CD4-positive, alpha-beta T cell treated with Interleukin-1 beta for 1 hour (primary cell): ENCODE results near the gene KLK4.
"Not testable (repeated sequence)": the region's sequence is repeated elsewhere in the genome, so short reads cannot be mapped to it uniquely, and the experiment has no call there.

Experiments
- DNase-seq, 2 donors: peaks; one replicate each; pipeline ENCODE4 v3.0.0-alpha.2; 2020 to 2022

KLK4 gene

GRCh38 chr19:50912727-50913716 is 1.8 kb upstream of the KLK4 start:
- no peak for DNase-seq

- no peak for DNase-seq
Observed at GRCh38 chr19:50912102-50912599, 956 bp upstream of the KLK4 start.

GRCh38 chr19:50910722-50911121 is 473 bp downstream of the KLK4 start:
- DNase-seq, result no peak

GRCh38 chr19:50909240-50910070 is 1.7 kb downstream of the KLK4 start:
- DNase-seq, result peak in 1 of 2 donors; percentile 18

- no peak for DNase-seq
Observed at GRCh38 chr19:50908336-50908735, 2.9 kb downstream of the KLK4 start.

GRCh38 chr19:50906217-50906616 is 5.0 kb downstream of the KLK4 start:
- no peak for DNase-seq

- no peak for DNase-seq
Observed at GRCh38 chr19:50902640-50903039, 8.6 kb downstream of the KLK4 start.

- DNase-seq, result no peak
Observed at GRCh38 chr19:50899569-50899968, 11.6 kb downstream of the KLK4 start.

- DNase-seq, result no peak
Observed at GRCh38 chr19:50898018-50898417, 13.2 kb downstream of the KLK4 start.

GRCh38 chr19:50897612-50898011 is 13.6 kb downstream of the KLK4 start:
- no peak for DNase-seq

GRCh38 chr19:50897191-50897607 is 14.0 kb downstream of the KLK4 start:
- DNase-seq, result no peak

- peak in 1 of 2 donors; percentile 52 for DNase-seq
Observed at GRCh38 chr19:50896591-50897190, 14.5 kb downstream of the KLK4 start.

GRCh38 chr19:50896089-50896590 is 15.1 kb downstream of the KLK4 start:
- not testable (repeated sequence) for DNase-seq

GRCh38 chr19:50894478-50895356 is 16.5 kb downstream of the KLK4 start:
- no peak for DNase-seq

GRCh38 chr19:50893047-50893736 is 18.0 kb downstream of the KLK4 start:
- no peak for DNase-seq

GRCh38 chr19:50891253-50891625 is 20.0 kb downstream of the KLK4 start:
- no peak for DNase-seq

- no peak for DNase-seq
Observed at GRCh38 chr19:50890422-50891252, 20.6 kb downstream of the KLK4 start.

GRCh38 chr19:50889638-50890037 is 21.6 kb downstream of the KLK4 start:
- DNase-seq, result no peak

GRCh38 chr19:50882188-50882587 is 29.0 kb downstream of the KLK4 start:
- no peak for DNase-seq

- no peak for DNase-seq
Observed at GRCh38 chr19:50880241-50880640, 31.0 kb downstream of the KLK4 start.
